GM21619 (cell line): ENCODE measurements around the gene C1orf185.
"Not testable (repeated sequence)": the region's sequence is repeated elsewhere in the genome, so short reads cannot be mapped to it uniquely, and the experiment has no call there.

Source experiments
- ATAC-seq: cut with Tn5 transposase; IDR thresholded peaks from one replicate; pipeline ENCODE4 v1.9.1; 2021; ENCODE audit not compliant: unreplicated experiment

The C1orf185 gene

GRCh38 chr1:51101976-51102375, at the start of gene C1orf185:
Gene C1orf185 (plus strand): TSS chr1:51102228. CDS start chr1:51102234, 6 bp downstream.
- ATAC-seq, result no peak

- no peak for ATAC-seq
Measured at GRCh38 chr1:51058858-51059257, 43.2 kb upstream of the C1orf185 start.

- ATAC-seq, result no peak
Measured at GRCh38 chr1:51061231-51061918, 40.7 kb upstream of the C1orf185 start.

- no peak for ATAC-seq
Measured at GRCh38 chr1:51063121-51063520, 38.9 kb upstream of the C1orf185 start.

GRCh38 chr1:51070011-51070410, 32.0 kb upstream of the C1orf185 start:
- no peak for ATAC-seq

- ATAC-seq, result no peak
Measured at GRCh38 chr1:51070640-51071039, 31.4 kb upstream of the C1orf185 start.

GRCh38 chr1:51071291-51072042, 30.6 kb upstream of the C1orf185 start:
- ATAC-seq, result no peak

GRCh38 chr1:51072043-51072439, 30.0 kb upstream of the C1orf185 start:
- ATAC-seq, result no peak

GRCh38 chr1:51072651-51073050, 29.4 kb upstream of the C1orf185 start:
- no peak for ATAC-seq

- ATAC-seq, result no peak
Measured at GRCh38 chr1:51073456-51073855, 28.6 kb upstream of the C1orf185 start.

GRCh38 chr1:51086496-51087271, 15.3 kb upstream of the C1orf185 start:
- no peak for ATAC-seq

GRCh38 chr1:51088474-51088873, 13.6 kb upstream of the C1orf185 start:
- no peak for ATAC-seq

- no peak for ATAC-seq
Measured at GRCh38 chr1:51093581-51093980, 8.4 kb upstream of the C1orf185 start.

GRCh38 chr1:51097171-51097570, 4.9 kb upstream of the C1orf185 start:
- no peak for ATAC-seq

- peak; percentile 76 for ATAC-seq
Measured at GRCh38 chr1:51100264-51100880, 1.7 kb upstream of the C1orf185 start.

GRCh38 chr1:51114137-51114536, 12.1 kb downstream of the C1orf185 start:
- no peak for ATAC-seq

- no peak for ATAC-seq
Measured at GRCh38 chr1:51115714-51116404, 13.8 kb downstream of the C1orf185 start.

GRCh38 chr1:51119331-51119730, 17.3 kb downstream of the C1orf185 start:
- no peak for ATAC-seq

- no peak for ATAC-seq
Measured at GRCh38 chr1:51120629-51121028, 18.6 kb downstream of the C1orf185 start.

- not testable (repeated sequence) for ATAC-seq
Measured at GRCh38 chr1:51127152-51127551, 25.1 kb downstream of the C1orf185 start.

GRCh38 chr1:51131185-51131584, 29.2 kb downstream of the C1orf185 start:
- no peak for ATAC-seq
